Measurements from ENCODE around the gene ERCC3. TPM values are rescaled to one million over a fixed set of nuclear protein-coding genes. Genes with fewer than 3 reads are reported as not detected.

ERCC3 gene
- polyA plus RNA-seq, 1 of the 3 experiments (the other 2 are of a cell fraction) = 84.8 TPM

DNA sequence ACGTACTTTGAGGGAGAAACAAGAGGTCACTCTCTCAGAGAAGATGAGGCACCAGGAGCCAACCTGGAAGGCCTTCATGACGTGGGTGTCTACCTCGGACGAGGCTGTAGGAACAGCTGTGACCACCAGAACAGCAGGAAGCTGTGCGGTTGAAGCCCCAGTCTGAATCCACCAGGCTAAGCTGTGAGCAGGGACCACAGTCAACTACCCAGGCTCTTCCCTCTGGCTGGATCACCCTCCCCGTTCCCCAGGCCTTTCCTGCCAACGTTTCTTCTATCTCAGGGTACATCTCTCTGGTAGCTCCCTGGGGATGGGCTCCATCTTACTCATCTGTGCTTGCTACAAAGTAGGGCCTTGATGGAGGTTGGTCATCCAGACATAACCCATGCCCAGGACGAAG, 37.1 kb downstream of the ERCC3 start (continued):
- TF ChIP-seq, protein P1, sequence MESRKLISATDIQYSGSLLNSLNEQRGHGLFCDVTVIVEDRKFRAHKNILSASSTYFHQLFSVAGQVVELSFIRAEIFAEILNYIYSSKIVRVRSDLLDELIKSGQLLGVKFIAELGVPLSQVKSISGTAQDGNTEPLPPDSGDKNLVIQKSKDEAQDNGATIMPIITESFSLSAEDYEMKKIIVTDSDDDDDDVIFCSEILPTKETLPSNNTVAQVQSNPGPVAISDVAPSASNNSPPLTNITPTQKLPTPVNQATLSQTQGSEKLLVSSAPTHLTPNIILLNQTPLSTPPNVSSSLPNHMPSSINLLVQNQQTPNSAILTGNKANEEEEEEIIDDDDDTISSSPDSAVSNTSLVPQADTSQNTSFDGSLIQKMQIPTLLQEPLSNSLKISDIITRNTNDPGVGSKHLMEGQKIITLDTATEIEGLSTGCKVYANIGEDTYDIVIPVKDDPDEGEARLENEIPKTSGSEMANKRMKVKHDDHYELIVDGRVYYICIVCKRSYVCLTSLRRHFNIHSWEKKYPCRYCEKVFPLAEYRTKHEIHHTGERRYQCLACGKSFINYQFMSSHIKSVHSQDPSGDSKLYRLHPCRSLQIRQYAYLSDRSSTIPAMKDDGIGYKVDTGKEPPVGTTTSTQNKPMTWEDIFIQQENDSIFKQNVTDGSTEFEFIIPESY (IDR thresholded peaks at IDR 0.05; ENCODE audit: borderline replicate concordance, low read depth) = no peak
- TF ChIP-seq, protein P2, sequence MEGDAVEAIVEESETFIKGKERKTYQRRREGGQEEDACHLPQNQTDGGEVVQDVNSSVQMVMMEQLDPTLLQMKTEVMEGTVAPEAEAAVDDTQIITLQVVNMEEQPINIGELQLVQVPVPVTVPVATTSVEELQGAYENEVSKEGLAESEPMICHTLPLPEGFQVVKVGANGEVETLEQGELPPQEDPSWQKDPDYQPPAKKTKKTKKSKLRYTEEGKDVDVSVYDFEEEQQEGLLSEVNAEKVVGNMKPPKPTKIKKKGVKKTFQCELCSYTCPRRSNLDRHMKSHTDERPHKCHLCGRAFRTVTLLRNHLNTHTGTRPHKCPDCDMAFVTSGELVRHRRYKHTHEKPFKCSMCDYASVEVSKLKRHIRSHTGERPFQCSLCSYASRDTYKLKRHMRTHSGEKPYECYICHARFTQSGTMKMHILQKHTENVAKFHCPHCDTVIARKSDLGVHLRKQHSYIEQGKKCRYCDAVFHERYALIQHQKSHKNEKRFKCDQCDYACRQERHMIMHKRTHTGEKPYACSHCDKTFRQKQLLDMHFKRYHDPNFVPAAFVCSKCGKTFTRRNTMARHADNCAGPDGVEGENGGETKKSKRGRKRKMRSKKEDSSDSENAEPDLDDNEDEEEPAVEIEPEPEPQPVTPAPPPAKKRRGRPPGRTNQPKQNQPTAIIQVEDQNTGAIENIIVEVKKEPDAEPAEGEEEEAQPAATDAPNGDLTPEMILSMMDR (IDR thresholded peaks at IDR 0.05) = no peak
- TF ChIP-seq SMC3 (IDR thresholded peaks at IDR 0.05; ENCODE audit: low read depth, low read length) = no peak

DNA sequence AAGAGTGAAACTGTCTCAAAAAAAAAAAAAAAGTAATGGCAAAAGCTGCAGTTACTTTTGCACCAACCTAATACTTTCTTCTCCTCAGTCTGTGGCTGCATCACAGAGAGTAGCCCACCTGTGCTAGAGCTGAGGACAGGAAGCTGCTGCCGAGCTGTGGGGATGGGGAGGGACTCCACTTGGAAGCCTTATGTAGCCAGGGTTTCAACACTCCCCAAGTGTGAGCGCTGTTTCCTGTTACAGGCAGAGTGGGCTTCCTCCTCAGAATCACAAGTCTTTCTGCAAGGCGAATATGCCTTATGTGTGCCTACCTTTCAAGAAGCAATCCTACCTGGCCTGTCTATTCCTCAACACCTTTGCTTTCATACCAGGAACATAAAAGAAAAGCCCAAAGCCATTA, 37.6 kb downstream of the ERCC3 start:
- H4K20me1 ChIP-seq (ENCODE audit: insufficient read depth) = no peaks in the 10 kb centered on the region
- H3K4me1 ChIP-seq (ENCODE audit: control insufficient read depth in 1 of 2, insufficient read depth in 2 of 2, low read depth in 1 of 2, low read length in 1 of 2) = no peaks in the 10 kb centered on the region
- H3K4me2 ChIP-seq = no peak overlapping the region
- peaks cover 24 to 50% of the 10 kb centered on the region in 2 experiments for H3K36me3 ChIP-seq (replicated peaks in 1 of 2; ENCODE audit: control insufficient read depth in 1 of 2, insufficient read depth in 2 of 2, low read length in 1 of 2)
- H3K27ac ChIP-seq (ENCODE audit: low read depth in 2 of 2, low read length in 1 of 2) = no peak overlapping the region
- WGBS (ENCODE audit: low lambda C conversion rate) = 100% methylated on average over 3 of the region's 3 CpGs
- ChIA-PET POLR2A (interaction anchor here (0.6 kb wide), 1 partner anchor 208 kb away, joined by 4 read pairs; no protein-coding TSS in a partner anchor), CTCF (no interaction called here)
- DNase-seq = no peak
- no peaks in the 10 kb centered on the region for H3K9me2 ChIP-seq
- H3K79me2 ChIP-seq (ENCODE audit: insufficient read depth) = no peaks in the 10 kb centered on the region
- no peak for TF ChIP-seq FOSL2 (IDR thresholded peaks at IDR 0.05; ENCODE audit: borderline replicate concordance, low read depth)
- no peaks in the 10 kb centered on the region for H3K9me3 ChIP-seq
- no peak overlapping the region for H3K4me3 ChIP-seq (ENCODE audit: low read depth in 2 of 2, low read length in 1 of 2)
- no peak overlapping the region for H2AFZ ChIP-seq (ENCODE audit: low read depth)
- H3K9ac ChIP-seq = no peak overlapping the region
- H3K27me3 ChIP-seq (ENCODE audit: insufficient read depth) = no peaks in the 10 kb centered on the region
- no peaks in the 10 kb centered on the region for H3F3A ChIP-seq (replicated peaks; ENCODE audit: insufficient read depth)

DNA sequence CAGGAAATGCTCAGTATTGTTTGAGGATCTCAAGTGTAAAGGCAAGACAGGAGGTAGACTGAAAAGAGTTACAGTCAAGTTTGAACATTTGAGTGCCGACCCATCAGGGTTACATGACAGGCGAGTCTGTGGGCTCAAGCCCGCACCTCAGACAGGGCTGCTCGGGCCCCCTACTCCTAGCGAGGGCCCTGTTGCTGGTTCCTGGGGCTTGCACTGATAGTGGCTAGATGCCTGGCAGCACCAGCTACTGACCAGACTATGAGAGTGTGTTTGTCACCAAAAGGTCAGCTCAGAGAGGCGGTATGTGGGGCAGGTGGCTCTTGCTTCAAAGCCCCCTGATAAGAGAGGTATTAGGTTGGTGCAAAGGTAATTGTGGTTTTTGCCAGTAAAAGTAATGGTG, 38.2 kb downstream of the ERCC3 start:
- no peaks in the 10 kb centered on the region for H3F3A ChIP-seq (replicated peaks; ENCODE audit: insufficient read depth)
- H3K36me3 ChIP-seq (replicated peaks in 1 of 2; ENCODE audit: control insufficient read depth in 1 of 2, insufficient read depth in 2 of 2, low read length in 1 of 2) = peaks cover 18 to 44% of the 10 kb centered on the region in 2 experiments
- no peaks in the 10 kb centered on the region for H4K20me1 ChIP-seq (ENCODE audit: insufficient read depth)
- no peaks in the 10 kb centered on the region for H3K4me1 ChIP-seq (ENCODE audit: control insufficient read depth in 1 of 2, insufficient read depth in 2 of 2, low read depth in 1 of 2, low read length in 1 of 2)
- WGBS (ENCODE audit: low lambda C conversion rate) = 94% methylated on average over 5 of the region's 6 CpGs
- no peak overlapping the region for H3K9ac ChIP-seq
- no peak for DNase-seq
- H3K9me2 ChIP-seq = no peaks in the 10 kb centered on the region
- no peaks in the 10 kb centered on the region for H3K9me3 ChIP-seq
- H3K4me3 ChIP-seq (ENCODE audit: low read depth in 2 of 2, low read length in 1 of 2) = no peak overlapping the region
- H3K79me2 ChIP-seq (ENCODE audit: insufficient read depth) = no peaks in the 10 kb centered on the region
- no peaks in the 10 kb centered on the region for H3K27me3 ChIP-seq (ENCODE audit: insufficient read depth)
- CTCF ChIA-PET = no interaction called here
- H3K4me2 ChIP-seq = no peak overlapping the region
- POLR2A ChIA-PET = no interaction called here
- H3K27ac ChIP-seq (ENCODE audit: low read depth in 2 of 2, low read length in 1 of 2) = no peak overlapping the region
- H2AFZ ChIP-seq (ENCODE audit: low read depth) = no peak overlapping the region
- no peak for TF ChIP-seq ELF1 (IDR thresholded peaks at IDR 0.05)
- TF ChIP-seq SIN3A (IDR thresholded peaks at IDR 0.05; ENCODE audit: borderline replicate concordance, low read depth, low read length) = no peak
- no peak for TF ChIP-seq NFIC (IDR thresholded peaks at IDR 0.05; ENCODE audit: borderline replicate concordance)
- TF ChIP-seq, protein P3, sequence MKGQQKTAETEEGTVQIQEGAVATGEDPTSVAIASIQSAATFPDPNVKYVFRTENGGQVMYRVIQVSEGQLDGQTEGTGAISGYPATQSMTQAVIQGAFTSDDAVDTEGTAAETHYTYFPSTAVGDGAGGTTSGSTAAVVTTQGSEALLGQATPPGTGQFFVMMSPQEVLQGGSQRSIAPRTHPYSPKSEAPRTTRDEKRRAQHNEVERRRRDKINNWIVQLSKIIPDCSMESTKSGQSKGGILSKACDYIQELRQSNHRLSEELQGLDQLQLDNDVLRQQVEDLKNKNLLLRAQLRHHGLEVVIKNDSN (IDR thresholded peaks at IDR 0.05; ENCODE audit: borderline replicate concordance, low read depth) = no peak
- TF ChIP-seq FOXM1 (IDR thresholded peaks at IDR 0.05; ENCODE audit: low read depth) = no peak
- no peak for TF ChIP-seq MEF2A (IDR thresholded peaks at IDR 0.05; ENCODE audit: borderline replicate concordance, low read depth)
- TF ChIP-seq EZH2phosphoT487 (IDR thresholded peaks at IDR 0.05; ENCODE audit: borderline replicate concordance, low read depth) = no peak
- no peak for TF ChIP-seq RCOR1 (IDR thresholded peaks at IDR 0.05; ENCODE audit: low read length)
- TF ChIP-seq MXI1 (IDR thresholded peaks at IDR 0.05; ENCODE audit: low read depth, low read length) = no peak
- no peak for TF ChIP-seq RXRA (IDR thresholded peaks at IDR 0.05; ENCODE audit: borderline replicate concordance, low read depth)
- no peak for TF ChIP-seq GATA2 (CRISPR knock-in tag; IDR thresholded peaks at IDR 0.05)
- TF ChIP-seq, protein P4, sequence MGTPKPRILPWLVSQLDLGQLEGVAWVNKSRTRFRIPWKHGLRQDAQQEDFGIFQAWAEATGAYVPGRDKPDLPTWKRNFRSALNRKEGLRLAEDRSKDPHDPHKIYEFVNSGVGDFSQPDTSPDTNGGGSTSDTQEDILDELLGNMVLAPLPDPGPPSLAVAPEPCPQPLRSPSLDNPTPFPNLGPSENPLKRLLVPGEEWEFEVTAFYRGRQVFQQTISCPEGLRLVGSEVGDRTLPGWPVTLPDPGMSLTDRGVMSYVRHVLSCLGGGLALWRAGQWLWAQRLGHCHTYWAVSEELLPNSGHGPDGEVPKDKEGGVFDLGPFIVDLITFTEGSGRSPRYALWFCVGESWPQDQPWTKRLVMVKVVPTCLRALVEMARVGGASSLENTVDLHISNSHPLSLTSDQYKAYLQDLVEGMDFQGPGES (IDR thresholded peaks at IDR 0.05; ENCODE audit: low read depth, low read length) = no peak
- TF ChIP-seq FOSL2 (IDR thresholded peaks at IDR 0.05; ENCODE audit: borderline replicate concordance, low read depth) = no peak
- no peak for TF ChIP-seq EP300 (IDR thresholded peaks at IDR 0.05; ENCODE audit: borderline replicate concordance in 1 of 2, low read depth in 1 of 2, low read length in 1 of 2)
- TF ChIP-seq YY1 (IDR thresholded peaks at IDR 0.05; ENCODE audit: low read depth) = no peak
- no peak for TF ChIP-seq SMC3 (IDR thresholded peaks at IDR 0.05; ENCODE audit: low read depth, low read length)
- TF ChIP-seq RAD21 (IDR thresholded peaks at IDR 0.05; ENCODE audit: low read length) = no peak
- TF ChIP-seq TCF12 (IDR thresholded peaks at IDR 0.05) = no peak
